Tibial artery (tissue), 4 donors: ENCODE results near the gene MTCL1.

Experiments used
- DNase-seq, 2 donors: peaks; one replicate each; pipeline ENCODE4 v3.0.0-alpha.2; 2019
- H3K27ac ChIP-seq, 2 donors: fragments of 200-600 bp; sonication (generic) in 1 of 2; 1 replicate in 1 of 2; 2 replicates in 1 of 2; pipeline ENCODE4 v1.5.1; 2018 to 2019; ENCODE audit warnings: mild to moderate bottlenecking in 1 of 2
- H3K27me3 ChIP-seq, 2 donors: fragments of 200-600 bp; sonication (generic) in 1 of 2; one replicate each; pipeline versions ENCODE4 v1.5.1 to v1.6.0; 2016 to 2019
- H3K36me3 ChIP-seq, 3 donors: fragments of 200-600 bp; sonication (generic) in 2 of 3; one replicate each; pipeline ENCODE4 v1.5.1; 2016 to 2019; ENCODE audit warnings: mild to moderate bottlenecking in 2 of 3
- H3K4me1 ChIP-seq, 4 donors: fragments of 200-600 bp; sonication (generic) in 2 of 4; 1 replicate in 3 of 4; 2 replicates in 1 of 4; pipeline ENCODE4 v1.5.1; 2016 to 2019
- H3K4me3 ChIP-seq, 2 donors: fragments of 200-600 bp; sonication (generic) in 1 of 2; 1 replicate in 1 of 2; 2 replicates in 1 of 2; pipeline ENCODE4 v1.5.1; 2018 to 2019; ENCODE audit warnings: mild to moderate bottlenecking in 2 of 2
- H3K9me3 ChIP-seq, 3 donors: fragments of 200-600 bp; sonication (generic) in 1 of 3; one replicate each; pipeline ENCODE4 v1.5.1; 2016 to 2019
- intact Hi-C: fragments of 100-400 bp; cut with DNase I; formaldehyde crosslinking; loops from one replicate; pipeline ENCODE4 v1.15.0; 2023; ENCODE audit warnings: low total_unique reads
- TF ChIP-seq, protein P1 (sequence below), 2 experiments: fragments of 200-600 bp in 1 of 2; fragments of 450-650 bp in 1 of 2; IDR thresholded peaks; one replicate each; pipeline ENCODE4 v1.5.1; 2017 to 2019; ENCODE audit warnings: antibody characterized with exemption in 2 of 2, mild to moderate bottlenecking in 1 of 2, moderate library complexity in 1 of 2

MTCL1 gene

DNA sequence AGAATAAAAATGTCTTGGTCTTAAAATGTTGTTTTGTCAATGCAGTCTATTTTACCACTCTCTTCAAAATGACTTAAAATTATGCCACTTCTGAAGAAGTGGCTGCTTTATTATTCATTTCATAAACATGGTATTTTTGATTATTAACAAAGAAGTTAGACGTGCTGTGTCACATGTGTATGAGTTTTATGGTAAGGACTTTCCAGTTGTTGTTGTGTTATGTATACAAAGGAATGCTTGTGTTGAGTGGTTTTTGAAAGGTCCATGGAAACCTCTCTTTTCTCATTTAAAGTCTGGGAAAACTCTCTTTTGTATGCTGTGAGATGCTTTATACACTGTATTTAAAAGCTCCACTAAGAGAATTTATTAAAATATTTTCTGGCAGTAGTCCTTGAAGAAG is 116.2 kb downstream of the MTCL1 start:
- intact Hi-C loops = no loop called here
- peaks cover 0 to 20% (median 0%) of the 10 kb centered on the region in 3 donors for H3K36me3 ChIP-seq
- no peak for DNase-seq
- no peaks in the 10 kb centered on the region for H3K27me3 ChIP-seq
- TF ChIP-seq, protein P1, sequence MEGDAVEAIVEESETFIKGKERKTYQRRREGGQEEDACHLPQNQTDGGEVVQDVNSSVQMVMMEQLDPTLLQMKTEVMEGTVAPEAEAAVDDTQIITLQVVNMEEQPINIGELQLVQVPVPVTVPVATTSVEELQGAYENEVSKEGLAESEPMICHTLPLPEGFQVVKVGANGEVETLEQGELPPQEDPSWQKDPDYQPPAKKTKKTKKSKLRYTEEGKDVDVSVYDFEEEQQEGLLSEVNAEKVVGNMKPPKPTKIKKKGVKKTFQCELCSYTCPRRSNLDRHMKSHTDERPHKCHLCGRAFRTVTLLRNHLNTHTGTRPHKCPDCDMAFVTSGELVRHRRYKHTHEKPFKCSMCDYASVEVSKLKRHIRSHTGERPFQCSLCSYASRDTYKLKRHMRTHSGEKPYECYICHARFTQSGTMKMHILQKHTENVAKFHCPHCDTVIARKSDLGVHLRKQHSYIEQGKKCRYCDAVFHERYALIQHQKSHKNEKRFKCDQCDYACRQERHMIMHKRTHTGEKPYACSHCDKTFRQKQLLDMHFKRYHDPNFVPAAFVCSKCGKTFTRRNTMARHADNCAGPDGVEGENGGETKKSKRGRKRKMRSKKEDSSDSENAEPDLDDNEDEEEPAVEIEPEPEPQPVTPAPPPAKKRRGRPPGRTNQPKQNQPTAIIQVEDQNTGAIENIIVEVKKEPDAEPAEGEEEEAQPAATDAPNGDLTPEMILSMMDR (IDR thresholded peaks at IDR 0.05) = no peak
- H3K4me3 ChIP-seq = no peak overlapping the region
- H3K4me1 ChIP-seq = no peaks in the 10 kb centered on the region
- H3K9me3 ChIP-seq = no peaks in the 10 kb centered on the region
- no peak overlapping the region for H3K27ac ChIP-seq

DNA sequence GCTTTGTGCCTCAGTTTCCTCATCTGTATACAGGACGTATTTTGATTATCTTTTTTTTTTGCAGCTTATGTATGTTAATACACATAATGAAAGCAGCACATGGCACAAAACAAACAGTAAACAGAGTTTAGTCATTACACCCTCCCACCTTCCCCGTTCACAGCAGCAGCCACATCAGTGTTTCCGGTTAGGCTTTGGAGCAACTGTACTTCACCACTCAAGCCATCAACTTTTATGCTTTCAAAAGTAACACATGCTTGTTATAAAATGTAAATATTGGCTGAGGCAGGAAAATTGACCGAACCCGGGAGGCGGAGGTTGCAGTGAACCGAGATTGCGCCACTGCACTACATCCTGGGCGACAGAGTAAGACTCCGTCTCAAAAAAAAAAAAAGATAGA is 117.3 kb downstream of the MTCL1 start:
- no peaks in the 10 kb centered on the region for H3K4me1 ChIP-seq
- H3K9me3 ChIP-seq = no peaks in the 10 kb centered on the region
- no peak overlapping the region for H3K4me3 ChIP-seq
- peaks cover 0 to 20% (median 0%) of the 10 kb centered on the region in 3 donors for H3K36me3 ChIP-seq
- no peak overlapping the region for H3K27ac ChIP-seq
- TF ChIP-seq, protein P1 (IDR thresholded peaks at IDR 0.05) = no peak
- intact Hi-C loops = no loop called here
- no peak for DNase-seq
- no peaks in the 10 kb centered on the region for H3K27me3 ChIP-seq

DNA sequence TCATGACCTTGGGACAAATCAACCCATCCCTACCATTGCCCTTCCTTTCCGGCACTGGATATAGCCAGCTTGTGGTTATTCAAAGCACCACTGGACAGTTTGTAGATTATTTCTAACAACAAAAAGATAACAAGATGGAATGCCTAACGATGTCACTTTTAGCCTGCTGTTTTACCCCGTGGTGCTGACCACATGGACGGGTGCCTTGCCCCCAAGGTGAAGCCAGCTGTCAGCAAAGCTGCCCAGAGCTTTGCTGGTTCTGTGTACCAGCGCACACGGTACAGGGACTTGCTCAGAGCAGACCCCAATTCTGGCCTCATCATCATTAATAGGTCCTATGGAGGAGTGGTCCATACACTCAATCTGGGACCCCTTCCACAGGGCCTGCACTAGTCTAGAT is 118.2 kb downstream of the MTCL1 start:
- TF ChIP-seq, protein P1 (IDR thresholded peaks at IDR 0.05) = no peak
- DNase-seq = no peak
- no peaks in the 10 kb centered on the region for H3K4me1 ChIP-seq
- H3K9me3 ChIP-seq = no peaks in the 10 kb centered on the region
- H3K27me3 ChIP-seq = no peaks in the 10 kb centered on the region
- intact Hi-C loops = no loop called here
- H3K27ac ChIP-seq = no peak overlapping the region
- peaks cover 0 to 20% (median 0%) of the 10 kb centered on the region in 3 donors for H3K36me3 ChIP-seq
- H3K4me3 ChIP-seq = no peak overlapping the region

DNA sequence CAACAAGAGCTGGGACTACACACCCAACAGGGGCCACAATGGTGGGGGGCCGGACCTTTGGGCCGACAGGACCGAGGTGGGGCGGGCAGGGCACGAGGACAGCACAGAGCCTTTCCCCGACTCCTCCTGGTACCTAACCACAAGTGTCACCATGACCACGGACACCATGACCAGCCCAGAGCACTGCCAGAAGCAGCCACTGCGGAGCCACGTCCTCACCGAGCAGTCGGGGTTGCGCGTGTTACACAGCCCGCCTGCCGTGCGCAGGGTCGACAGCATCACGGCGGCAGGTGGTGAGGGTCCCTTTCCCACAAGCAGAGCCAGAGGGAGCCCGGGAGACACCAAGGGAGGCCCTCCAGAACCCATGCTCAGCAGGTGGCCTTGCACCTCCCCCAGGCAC is 119.5 kb downstream of the MTCL1 start:
- intact Hi-C loops = no loop called here
- TF ChIP-seq, protein P1 (IDR thresholded peaks at IDR 0.05) = no peak
- peaks cover 0 to 13% (median 0%) of the 10 kb centered on the region in 3 donors for H3K36me3 ChIP-seq
- H3K4me3 ChIP-seq = no peak overlapping the region
- H3K4me1 ChIP-seq = no peaks in the 10 kb centered on the region
- H3K27ac ChIP-seq = no peak overlapping the region
- H3K9me3 ChIP-seq = no peaks in the 10 kb centered on the region
- DNase-seq = no peak
- no peaks in the 10 kb centered on the region for H3K27me3 ChIP-seq

DNA sequence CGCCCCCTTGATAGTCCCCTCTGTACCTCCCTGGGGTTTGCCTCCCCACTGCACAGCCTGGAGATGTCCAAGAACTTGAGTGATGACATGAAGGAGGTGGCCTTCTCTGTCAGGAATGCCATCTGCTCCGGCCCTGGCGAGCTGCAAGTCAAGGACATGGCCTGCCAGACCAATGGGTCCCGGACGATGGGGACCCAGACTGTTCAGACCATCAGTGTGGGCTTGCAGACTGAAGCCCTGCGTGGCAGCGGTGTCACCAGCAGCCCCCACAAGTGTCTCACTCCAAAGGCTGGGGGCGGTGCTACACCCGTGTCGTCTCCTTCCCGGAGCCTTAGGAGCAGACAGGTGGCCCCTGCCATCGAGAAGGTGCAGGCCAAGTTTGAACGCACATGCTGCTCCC is 119.9 kb downstream of the MTCL1 start:
- H3K4me3 ChIP-seq = no peak overlapping the region
- TF ChIP-seq, protein P1 (IDR thresholded peaks at IDR 0.05) = no peak
- H3K27ac ChIP-seq = no peak overlapping the region
- peaks cover 0 to 13% (median 0%) of the 10 kb centered on the region in 3 donors for H3K36me3 ChIP-seq
- intact Hi-C loops = no loop called here
- H3K9me3 ChIP-seq = no peaks in the 10 kb centered on the region
- no peaks in the 10 kb centered on the region for H3K27me3 ChIP-seq
- DNase-seq = no peak
- H3K4me1 ChIP-seq = no peaks in the 10 kb centered on the region
